ENCODE measurements around the gene ARHGEF1. TPM values are rescaled to one million over a fixed set of nuclear protein-coding genes. Genes with fewer than 3 reads are reported as not detected.

The ARHGEF1 gene
- total RNA-seq, 4 donors from 2014 or later: 40.4 to 58.3 (median 51.4) TPM

GRCh38 chr19:41933693-41934426 lies 50.9 kb downstream of the ARHGEF1 start:
- ATAC-seq: no peak
- H3K36me3 ChIP-seq: no peaks in the 10 kb centered on the region
- no peaks in the 10 kb centered on the region for H3K9me3 ChIP-seq
- peaks cover 95% of the 10 kb centered on the region for H3K27me3 ChIP-seq
- H3K27ac ChIP-seq: no peak overlapping the region
- WGBS, 2 donors (ENCODE audit: low coverage in 1 of 2): 51 to 56% methylated on average over 2 to 5 of the region's 7 CpGs
- H3K4me1 ChIP-seq: peaks cover 0 to 27% (median 0%) of the 10 kb centered on the region in 3 donors
- no peak overlapping the region for H3K4me3 ChIP-seq
- TF ChIP-seq EP300 (IDR thresholded peaks at IDR 0.05) (no peak), POLR2AphosphoS5 (IDR thresholded peaks at IDR 0.05) (no peak), POLR2A (IDR thresholded peaks at IDR 0.05) (no peak)

GRCh38 chr19:41934849-41935374 lies 51.9 kb downstream of the ARHGEF1 start:
- peak; percentile 70 for ATAC-seq
- TF ChIP-seq EP300 (IDR thresholded peaks at IDR 0.05): no peak
- no peak for TF ChIP-seq POLR2A (IDR thresholded peaks at IDR 0.05)
- no peak for TF ChIP-seq POLR2AphosphoS5 (IDR thresholded peaks at IDR 0.05)
- TF ChIP-seq CTCF (IDR thresholded peaks at IDR 0.05): peak in 3 of 4 experiments; percentile 66 to 72 (median 71)
- Histone ChIP-seq H3K27ac (no peak overlapping the region), H3K27me3 (peaks cover 94% of the 10 kb centered on the region), H3K4me3 (no peak overlapping the region), H3K4me1 (peaks cover 0 to 25% (median 0%) of the 10 kb centered on the region in 3 donors), H3K36me3 (no peaks in the 10 kb centered on the region), H3K9me3 (no peaks in the 10 kb centered on the region)
- 14 to 31% methylated on average over 5 to 7 of the region's 7 CpGs for WGBS, 2 donors (ENCODE audit: low coverage in 1 of 2)

GRCh38 chr19:41935760-41936415 lies 52.9 kb downstream of the ARHGEF1 start:
- peaks cover 94% of the 10 kb centered on the region for H3K27me3 ChIP-seq
- H3K4me1 ChIP-seq: peaks cover 0 to 35% (median 6%) of the 10 kb centered on the region in 3 donors
- H3K9me3 ChIP-seq: no peaks in the 10 kb centered on the region
- no peak overlapping the region for H3K27ac ChIP-seq
- H3K36me3 ChIP-seq: no peaks in the 10 kb centered on the region
- TF ChIP-seq POLR2A (IDR thresholded peaks at IDR 0.05): no peak
- TF ChIP-seq EP300 (IDR thresholded peaks at IDR 0.05): no peak
- no peak for TF ChIP-seq POLR2AphosphoS5 (IDR thresholded peaks at IDR 0.05)
- TF ChIP-seq CTCF (IDR thresholded peaks at IDR 0.05): no peak
- WGBS, 2 donors (ENCODE audit: low coverage in 1 of 2): 13 to 14% methylated on average over 2 to 3 of the region's 26 CpGs
- no peak overlapping the region for H3K4me3 ChIP-seq
- no peak for ATAC-seq

GRCh38 chr19:41936416-41936850 lies 53.4 kb downstream of the ARHGEF1 start:
- Histone ChIP-seq H3K27ac (no peak overlapping the region), H3K9me3 (no peaks in the 10 kb centered on the region), H3K4me3 (no peak overlapping the region), H3K4me1 (peaks cover 0 to 40% (median 9%) of the 10 kb centered on the region in 3 donors), H3K36me3 (no peaks in the 10 kb centered on the region), H3K27me3 (peaks cover 94% of the 10 kb centered on the region)
- no peak for ATAC-seq
- 71% methylated on average over 6 of the region's 8 CpGs; no CpG with 5 or more reads in 1 of the 2 donors for WGBS, 2 donors (ENCODE audit: low coverage in 1 of 2)
- TF ChIP-seq CTCF (IDR thresholded peaks at IDR 0.05) (no peak), EP300 (IDR thresholded peaks at IDR 0.05) (no peak), POLR2A (IDR thresholded peaks at IDR 0.05) (no peak), POLR2AphosphoS5 (IDR thresholded peaks at IDR 0.05) (no peak)

GRCh38 chr19:41936961-41937360 lies 54.0 kb downstream of the ARHGEF1 start:
- no peak for TF ChIP-seq POLR2A (IDR thresholded peaks at IDR 0.05)
- no peak for TF ChIP-seq CTCF (IDR thresholded peaks at IDR 0.05)
- TF ChIP-seq POLR2AphosphoS5 (IDR thresholded peaks at IDR 0.05): no peak
- no peak for TF ChIP-seq EP300 (IDR thresholded peaks at IDR 0.05)
- ATAC-seq: no peak
- Histone ChIP-seq H3K4me1 (peaks cover 0 to 40% (median 9%) of the 10 kb centered on the region in 3 donors), H3K27ac (no peak overlapping the region), H3K4me3 (no peak overlapping the region), H3K9me3 (no peaks in the 10 kb centered on the region), H3K27me3 (peaks cover 94% of the 10 kb centered on the region), H3K36me3 (no peaks in the 10 kb centered on the region)
- WGBS, 2 donors (ENCODE audit: low coverage in 1 of 2): 47 to 64% methylated on average over 5 to 10 of the region's 15 CpGs
